OCI-LY1 (cell line): Measurements from ENCODE around the gene DQX1.

Source experiments
- CTCF ChIP-seq: fragments of 200-600 bp; sonication (generic), shearing (Covaris generic); IDR thresholded peaks from 2 replicates; pipeline ENCODE4 v1.5.1; 2017; ENCODE audit warnings: mild to moderate bottlenecking, antibody characterized with exemption, low read length, moderate library complexity, mixed read lengths
- EZH2 ChIP-seq: fragments of 200-600 bp; sonication (generic), shearing (Covaris generic); IDR thresholded peaks from 2 replicates; pipeline ENCODE4 v1.8.0; 2017; ENCODE audit warnings: borderline replicate concordance, mixed run types, mild to moderate bottlenecking, antibody characterized with exemption, low read length, moderate library complexity, mixed read lengths

GRCh38 chr2:74533464-74533863, 7.4 kb upstream of the DQX1 start:
- TF ChIP-seq CTCF (no peak), EZH2 (no peak)
